GM19438 (cell line): ENCODE results near the gene ALDOA.
"Not testable (repeated sequence)": the region's sequence is repeated elsewhere in the genome, so short reads cannot be mapped to it uniquely, and the experiment has no call there.

Source experiments
- ATAC-seq: cut with Tn5 transposase; IDR thresholded peaks from one replicate; pipeline ENCODE4 v1.9.1; 2021; ENCODE audit warnings: low read depth; ENCODE audit not compliant: unreplicated experiment

Gene ALDOA

DNA sequence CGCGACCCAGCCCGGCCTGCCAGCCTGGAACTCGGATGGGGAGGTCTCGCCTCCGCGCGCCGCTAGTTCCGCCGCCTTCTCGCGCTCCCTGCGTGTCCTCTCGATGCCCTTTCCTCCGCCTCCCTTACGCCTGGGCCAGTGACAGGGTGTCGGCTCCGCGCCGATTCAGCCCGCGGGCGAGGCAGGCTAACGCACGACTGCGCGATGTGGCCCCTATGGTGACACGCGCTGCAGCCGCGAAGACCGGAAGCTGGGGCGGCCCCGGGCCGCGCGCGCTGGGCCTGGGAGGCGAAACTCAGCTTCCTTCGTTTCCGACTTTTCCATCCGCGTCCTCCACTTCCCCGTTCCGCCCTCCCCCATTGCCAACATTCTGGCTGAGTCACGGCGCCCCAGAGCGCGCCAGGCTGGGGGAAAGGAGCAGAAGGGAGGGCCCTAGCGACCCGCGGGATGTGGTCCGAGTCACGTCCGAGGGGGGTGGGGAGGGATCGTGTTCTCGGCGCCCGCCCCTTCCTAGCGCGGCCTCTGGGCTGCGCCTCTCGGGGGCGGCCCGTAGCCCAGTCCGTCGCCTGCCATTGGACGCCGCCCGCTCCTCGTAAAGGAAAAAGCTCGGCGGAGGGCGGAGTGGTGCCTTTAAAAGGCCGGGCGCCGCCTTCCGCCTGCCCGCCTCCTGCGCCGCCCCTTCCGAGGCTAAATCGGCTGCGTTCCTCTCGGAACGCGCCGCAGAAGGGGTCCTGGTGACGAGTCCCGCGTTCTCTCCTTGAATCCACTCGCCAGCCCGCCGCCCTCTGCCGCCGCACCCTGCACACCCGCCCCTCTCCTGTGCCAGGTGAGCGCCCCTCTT is at the start of gene ALDOA:
ALDOA (plus strand) TSS at position 659 of the 841 bp plus-strand sequence. CDS start 1,138 bp downstream, outside the sequence.
- peak; percentile 66 for ATAC-seq

GRCh38 chr16:30016555-30017276 is 48.8 kb upstream of the ALDOA start:
- ATAC-seq: no peak

GRCh38 chr16:30017277-30017656 is 48.3 kb upstream of the ALDOA start:
- no peak for ATAC-seq

GRCh38 chr16:30017937-30018336 is 47.6 kb upstream of the ALDOA start:
- not testable (repeated sequence) for ATAC-seq

GRCh38 chr16:30018731-30019158 is 46.8 kb upstream of the ALDOA start:
- ATAC-seq: no peak

- no peak for ATAC-seq
Observed at GRCh38 chr16:30022887-30023286, 42.7 kb upstream of the ALDOA start, which contains the start of gene C16orf92. TSS of gene C16orf92 (plus strand) at chr16:30023198. CDS start at chr16:30023341, 143 bp downstream.

- no peak for ATAC-seq
Observed at GRCh38 chr16:30023586-30023985, 42.0 kb upstream of the ALDOA start.

DNA sequence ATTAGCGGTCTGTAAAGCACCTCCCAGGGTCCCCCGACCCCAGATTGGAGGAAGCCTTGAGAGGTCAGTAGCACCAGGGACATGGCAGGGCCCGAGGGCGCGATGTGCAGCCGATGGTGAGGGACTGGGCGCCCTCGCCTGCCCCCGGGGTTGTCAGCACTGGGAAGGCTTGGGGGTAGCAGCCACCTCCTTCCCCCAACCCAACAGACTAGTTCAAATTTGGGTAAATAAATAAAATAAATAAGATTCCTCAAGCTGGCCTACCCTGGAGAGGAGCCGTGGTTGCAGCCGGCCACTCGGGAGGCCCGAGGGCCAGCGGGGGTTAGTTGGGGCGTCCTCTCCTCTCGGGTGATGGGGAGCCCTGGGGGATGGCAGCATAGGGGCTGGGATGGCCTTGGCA is 41.1 kb upstream of the ALDOA start:
- ATAC-seq: no peak

DNA sequence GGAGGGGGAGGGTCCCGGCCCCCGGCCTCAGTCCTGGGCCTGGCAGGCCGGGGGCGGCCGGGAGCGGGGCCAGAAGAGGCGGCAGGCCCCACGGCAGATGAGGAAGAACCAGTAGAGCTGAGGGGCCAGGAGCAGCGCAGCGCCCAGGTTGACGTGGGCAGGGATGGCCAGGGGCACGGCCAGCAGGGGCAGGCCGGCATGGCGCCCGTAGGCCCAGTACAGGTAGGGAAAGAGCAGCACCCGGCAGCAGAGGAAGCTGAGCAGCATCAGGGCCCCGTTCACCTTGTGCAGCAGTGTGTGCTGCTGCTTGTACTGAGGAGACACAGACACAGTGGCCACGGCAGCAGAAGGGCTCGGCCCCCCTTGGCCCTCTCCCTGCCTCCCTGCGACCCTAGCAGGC is 40.4 kb upstream of the ALDOA start:
- ATAC-seq: no peak

DNA sequence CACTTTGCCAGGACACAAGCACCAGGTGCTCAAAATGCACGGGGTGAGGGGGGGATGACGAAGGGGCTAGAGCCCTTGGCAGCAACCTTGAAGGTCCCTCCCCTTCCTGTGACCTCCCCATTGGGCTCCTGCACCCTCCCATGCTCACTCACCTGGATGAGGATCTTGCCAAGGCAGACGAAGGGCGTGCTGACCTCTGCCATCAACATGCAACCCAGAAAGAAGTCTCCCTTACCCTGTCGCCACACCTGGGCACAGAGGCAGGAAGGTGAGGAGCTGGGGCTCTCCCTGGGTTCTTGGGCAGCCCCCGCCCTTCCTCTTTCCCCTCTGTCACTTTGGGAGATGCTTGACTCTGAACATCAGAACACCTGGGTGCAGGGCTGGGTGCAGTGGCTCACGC is 40.0 kb upstream of the ALDOA start:
- no peak for ATAC-seq

DNA sequence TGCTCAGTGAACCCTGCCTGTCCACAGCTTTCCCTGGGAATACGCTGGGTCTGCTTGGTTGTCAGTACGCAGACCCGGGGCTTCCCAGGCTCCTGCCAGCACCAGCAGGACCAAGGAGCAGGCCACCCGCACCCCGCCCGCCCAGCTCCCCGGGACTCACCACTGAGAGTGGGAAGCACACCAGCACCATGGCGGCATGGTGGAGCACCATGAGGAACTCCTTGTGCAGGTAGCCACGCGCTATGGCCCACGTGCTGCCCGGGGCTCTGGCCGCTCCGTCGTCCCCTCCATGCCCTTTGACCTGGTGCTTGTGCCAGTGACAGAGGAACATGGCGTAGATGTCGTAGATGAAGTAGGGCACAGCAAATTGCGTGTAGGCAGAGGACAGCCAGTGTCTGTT is 39.1 kb upstream of the ALDOA start:
- no peak for ATAC-seq

GRCh38 chr16:30027588-30028437 is 37.7 kb upstream of the ALDOA start:
- ATAC-seq: no peak

DNA sequence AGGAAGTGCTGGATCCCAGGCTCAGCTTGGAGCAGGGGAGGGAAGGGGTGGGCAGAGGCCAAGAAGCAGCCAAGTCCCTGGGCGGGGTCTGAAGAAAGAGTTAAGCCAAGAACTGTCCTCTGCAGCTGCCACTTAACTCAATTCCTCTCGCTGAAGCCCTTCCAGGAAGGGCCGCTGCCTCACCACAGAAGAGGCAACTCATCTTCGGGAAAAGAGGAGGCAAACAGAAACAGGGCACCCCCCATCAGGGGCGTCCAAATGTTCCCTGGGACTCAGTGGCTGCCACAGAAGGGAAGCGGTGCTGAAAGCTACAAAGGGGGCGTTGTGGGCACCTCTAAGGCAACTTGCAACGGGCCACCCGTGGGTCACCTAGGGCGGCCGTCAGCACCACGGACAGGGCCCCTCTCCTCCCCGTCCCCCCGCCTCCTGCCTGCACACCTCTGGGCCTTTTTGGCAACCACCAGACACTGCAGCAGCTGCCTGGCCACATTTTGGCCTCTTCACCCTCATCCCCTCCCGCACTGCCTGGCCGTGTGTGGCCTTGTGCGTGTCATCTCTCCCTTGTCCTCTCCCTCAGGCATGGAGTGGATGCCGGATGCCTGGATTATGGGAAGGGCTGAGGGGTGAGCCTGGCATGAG is 37.0 kb upstream of the ALDOA start:
- ATAC-seq: no peak

DNA sequence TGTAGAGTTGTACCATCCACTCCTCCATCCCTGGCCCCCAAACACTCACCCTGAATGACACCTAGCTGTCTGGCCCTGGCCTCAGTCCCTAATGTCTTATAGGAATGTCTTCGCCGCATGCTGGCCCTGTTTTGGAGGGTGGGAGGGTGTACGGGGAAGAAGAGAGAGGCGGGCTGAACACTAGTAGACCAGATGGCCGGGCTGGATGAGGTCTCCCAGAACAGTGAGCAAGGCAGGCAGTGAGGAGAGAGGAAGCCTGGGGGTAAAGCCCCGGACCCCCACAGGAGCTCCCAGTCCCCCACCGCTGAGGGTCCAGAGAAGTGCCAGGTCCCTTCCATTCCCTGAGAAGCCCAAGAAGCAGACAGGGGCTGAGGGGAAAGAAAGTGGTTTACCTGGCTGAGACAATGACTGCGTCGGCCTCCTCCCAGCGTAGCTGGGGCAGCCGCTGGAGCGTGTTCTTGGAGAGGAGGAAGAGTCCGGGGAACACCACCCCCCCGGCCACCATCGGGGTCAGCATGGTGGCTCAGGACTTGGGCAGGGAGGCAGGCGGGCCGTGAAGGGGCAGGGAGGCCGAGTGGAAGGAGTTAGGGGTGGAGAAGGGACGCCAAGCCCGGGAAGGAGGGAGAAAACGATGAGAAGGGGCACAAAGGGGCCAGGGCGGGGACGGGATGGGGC is 35.4 kb upstream of the ALDOA start:
- ATAC-seq: no peak

GRCh38 chr16:30030841-30031413 is 34.6 kb upstream of the ALDOA start, which contains the start of gene TLCD3B:
TSS of gene TLCD3B (minus strand) at chr16:30031271. CDS start at chr16:30030527, 744 bp downstream.
- ATAC-seq: no peak

- no peak for ATAC-seq
Observed at GRCh38 chr16:30031477-30031918, 34.1 kb upstream of the ALDOA start.

DNA sequence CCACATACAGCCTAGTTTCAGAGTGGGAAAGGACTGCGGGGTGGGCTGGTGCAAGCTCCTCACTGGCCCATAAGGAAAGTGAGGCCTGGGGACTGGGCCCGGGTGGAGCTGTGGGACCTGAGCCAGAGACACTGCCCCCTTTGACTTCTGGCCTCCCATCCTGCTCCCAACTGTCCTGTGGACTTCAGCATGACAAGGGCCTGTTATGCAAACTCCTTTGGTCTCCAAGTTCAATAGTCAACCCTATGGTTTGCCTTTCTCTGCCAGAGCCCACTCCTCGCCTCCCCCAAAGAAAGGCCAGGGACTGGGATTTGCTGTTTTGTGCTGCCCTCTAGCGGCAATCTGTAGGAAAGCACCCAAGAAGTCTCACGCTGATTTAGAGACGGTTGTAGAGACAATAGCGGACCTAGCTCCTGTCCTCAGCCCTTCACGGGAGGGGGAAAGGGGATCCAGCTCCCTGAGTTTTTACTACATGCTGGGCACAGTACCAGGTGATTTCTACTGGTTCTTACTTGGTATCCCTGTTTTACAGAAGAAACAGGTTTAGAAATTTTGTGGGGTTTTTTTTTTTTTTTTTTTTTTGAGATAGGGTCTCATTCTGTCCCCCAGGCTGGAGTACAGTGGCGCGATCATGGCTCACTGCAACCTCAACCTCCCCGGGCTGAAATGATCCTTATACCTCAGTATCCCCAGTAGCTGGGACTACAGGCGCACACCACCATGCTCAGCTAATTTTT is 33.3 kb upstream of the ALDOA start:
- no peak for ATAC-seq

DNA sequence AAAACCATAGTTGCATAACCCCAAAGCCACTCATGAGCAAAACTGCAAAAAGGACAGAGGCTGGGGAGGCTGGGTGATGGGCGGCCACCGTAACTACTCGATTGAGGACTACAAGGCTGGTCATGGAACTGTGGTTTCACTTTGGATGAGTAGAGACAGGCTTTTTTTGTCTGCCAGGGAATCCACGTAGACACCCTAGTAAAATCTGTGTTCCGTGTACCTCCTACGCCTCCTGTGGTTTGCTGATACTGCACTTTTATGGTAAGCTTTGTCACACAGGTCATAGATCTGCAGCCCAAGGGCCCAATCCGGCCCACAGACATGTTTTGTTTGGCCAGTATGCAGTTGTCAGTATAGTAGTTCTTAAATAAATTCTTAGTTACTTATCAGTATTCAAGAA is 32.3 kb upstream of the ALDOA start:
- ATAC-seq: no peak

- ATAC-seq: no peak
Observed at GRCh38 chr16:30040221-30040620, 25.3 kb upstream of the ALDOA start.
